Testis (tissue), 2 donors: ENCODE measurements around the gene MTG2.

ENCODE experiments used
- POLR2A ChIP-seq: fragments of 450-650 bp; IDR thresholded peaks from one replicate; pipeline ENCODE4 v1.6.1; 2017; ENCODE audit warnings: antibody characterized with exemption, mild to moderate bottlenecking, moderate library complexity
- TF ChIP-seq, protein P1 (sequence below), 3 experiments: fragments of 450-650 bp in 2 of 3; fragments of 200-600 bp in 1 of 3; sonication (generic) in 1 of 3; IDR thresholded peaks; one replicate each; pipeline ENCODE4 v1.5.1; 2016 to 2019; ENCODE audit warnings: antibody characterized with exemption in 3 of 3, mild to moderate bottlenecking in 2 of 3, moderate library complexity in 1 of 3

DNA sequence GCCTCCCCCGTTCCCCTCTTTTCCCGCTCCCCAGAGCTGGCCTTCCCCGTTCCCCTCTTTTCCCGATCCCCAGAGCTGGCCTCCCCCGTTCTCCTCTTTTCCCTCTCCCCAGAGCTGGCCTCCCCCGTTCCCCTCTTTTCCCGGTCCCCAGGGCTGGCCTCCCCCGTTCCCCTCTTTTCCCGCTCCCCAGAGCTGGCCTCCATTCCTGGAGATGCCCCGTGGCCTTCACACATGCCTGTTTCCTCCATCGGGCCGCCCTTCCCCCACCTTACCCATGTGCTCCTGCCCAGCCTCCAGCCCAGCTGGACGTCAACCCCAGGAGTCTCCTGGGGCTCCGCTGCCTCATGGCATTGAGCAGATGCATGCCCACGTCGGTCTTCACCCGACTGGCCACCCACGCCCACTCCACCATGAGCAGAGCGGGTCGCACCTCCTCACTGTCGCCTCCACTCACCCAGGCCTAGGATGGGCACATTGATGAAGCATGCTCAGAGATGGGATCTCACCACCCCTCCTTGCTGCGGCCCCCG lies 30.9 kb upstream of the MTG2 start:
- TF ChIP-seq, protein P1, sequence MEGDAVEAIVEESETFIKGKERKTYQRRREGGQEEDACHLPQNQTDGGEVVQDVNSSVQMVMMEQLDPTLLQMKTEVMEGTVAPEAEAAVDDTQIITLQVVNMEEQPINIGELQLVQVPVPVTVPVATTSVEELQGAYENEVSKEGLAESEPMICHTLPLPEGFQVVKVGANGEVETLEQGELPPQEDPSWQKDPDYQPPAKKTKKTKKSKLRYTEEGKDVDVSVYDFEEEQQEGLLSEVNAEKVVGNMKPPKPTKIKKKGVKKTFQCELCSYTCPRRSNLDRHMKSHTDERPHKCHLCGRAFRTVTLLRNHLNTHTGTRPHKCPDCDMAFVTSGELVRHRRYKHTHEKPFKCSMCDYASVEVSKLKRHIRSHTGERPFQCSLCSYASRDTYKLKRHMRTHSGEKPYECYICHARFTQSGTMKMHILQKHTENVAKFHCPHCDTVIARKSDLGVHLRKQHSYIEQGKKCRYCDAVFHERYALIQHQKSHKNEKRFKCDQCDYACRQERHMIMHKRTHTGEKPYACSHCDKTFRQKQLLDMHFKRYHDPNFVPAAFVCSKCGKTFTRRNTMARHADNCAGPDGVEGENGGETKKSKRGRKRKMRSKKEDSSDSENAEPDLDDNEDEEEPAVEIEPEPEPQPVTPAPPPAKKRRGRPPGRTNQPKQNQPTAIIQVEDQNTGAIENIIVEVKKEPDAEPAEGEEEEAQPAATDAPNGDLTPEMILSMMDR (IDR thresholded peaks at IDR 0.05), result no peak
- TF ChIP-seq POLR2A, result no peak
